Gastroesophageal sphincter (tissue), 3 donors: ENCODE results near the gene EGFLAM.

Source experiments
- CTCF ChIP-seq, 4 experiments: fragments of 200-600 bp in 2 of 4; fragments of 450-650 bp in 2 of 4; sonication (generic) in 1 of 4; IDR thresholded peaks; one replicate each; pipeline ENCODE4 v1.5.1; 2017 to 2019; ENCODE audit warnings: antibody characterized with exemption in 4 of 4, mild to moderate bottlenecking in 2 of 4, moderate library complexity in 2 of 4
- EP300 ChIP-seq: sonication (generic); formaldehyde crosslinking; IDR thresholded peaks from one replicate; pipeline ENCODE4 v1.6.1; 2017; ENCODE audit warnings: antibody characterized with exemption, mild to moderate bottlenecking
- POLR2A ChIP-seq, 2 donors: fragments of 450-650 bp; IDR thresholded peaks; one replicate each; pipeline ENCODE4 v1.6.1; 2017; ENCODE audit warnings: antibody characterized with exemption in 2 of 2, mild to moderate bottlenecking in 2 of 2, moderate library complexity in 1 of 2

- TF ChIP-seq EP300: no peak
- TF ChIP-seq CTCF (IDR thresholded peaks at IDR 0.05): no peak
- no peak for TF ChIP-seq POLR2A (IDR thresholded peaks at IDR 0.05)
Measured at GRCh38 chr5:38448568-38449350, 190.4 kb downstream of the EGFLAM start.
